SH-SY5Y (cell line): ENCODE results near the gene ZNF445.

ENCODE experiments used
- GATA2 ChIP-seq: IDR thresholded peaks from 2 replicates; pipeline ENCODE4 v1.6.1; 2011; ENCODE audit warnings: mild to moderate bottlenecking, low read depth, low read length
- GATA3 ChIP-seq: IDR thresholded peaks from 2 replicates; pipeline ENCODE4 v1.6.1; 2011; ENCODE audit warnings: low read depth, mild to moderate bottlenecking, low read length, moderate library complexity

GRCh38 chr3:44437800-44438199 lies 39.7 kb downstream of the ZNF445 start:
- TF ChIP-seq GATA3, result no peak
- TF ChIP-seq GATA2, result no peak
